ENCODE data around the gene ING5.
"Not testable (repeated sequence)": the region's sequence is repeated elsewhere in the genome, so short reads cannot be mapped to it uniquely, and the experiment has no call there.

The ING5 gene

DNA sequence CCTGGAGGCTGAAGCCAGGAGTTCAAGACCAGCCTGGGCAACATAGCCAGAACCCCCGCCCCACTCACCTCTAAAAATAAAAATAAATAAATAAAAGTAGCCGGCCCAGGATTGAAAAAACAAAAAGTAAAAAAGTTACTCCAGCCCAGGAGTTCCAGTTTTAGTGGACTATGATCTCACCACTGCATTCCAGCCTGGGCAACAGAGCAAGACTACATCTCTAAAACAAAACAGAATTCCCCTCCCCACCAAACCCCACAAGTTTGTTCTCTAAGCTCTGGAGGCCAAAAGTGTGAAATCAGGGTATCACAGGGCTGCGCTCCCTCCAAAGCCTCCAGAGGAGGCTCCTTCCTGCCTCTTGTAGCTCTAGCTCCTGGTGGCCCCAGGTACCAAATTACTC is 34.3 kb downstream of the ING5 start:
- in situ Hi-C loops (cut with HindIII; ENCODE audit: low sequenced_read_pairs): no loop called here

DNA sequence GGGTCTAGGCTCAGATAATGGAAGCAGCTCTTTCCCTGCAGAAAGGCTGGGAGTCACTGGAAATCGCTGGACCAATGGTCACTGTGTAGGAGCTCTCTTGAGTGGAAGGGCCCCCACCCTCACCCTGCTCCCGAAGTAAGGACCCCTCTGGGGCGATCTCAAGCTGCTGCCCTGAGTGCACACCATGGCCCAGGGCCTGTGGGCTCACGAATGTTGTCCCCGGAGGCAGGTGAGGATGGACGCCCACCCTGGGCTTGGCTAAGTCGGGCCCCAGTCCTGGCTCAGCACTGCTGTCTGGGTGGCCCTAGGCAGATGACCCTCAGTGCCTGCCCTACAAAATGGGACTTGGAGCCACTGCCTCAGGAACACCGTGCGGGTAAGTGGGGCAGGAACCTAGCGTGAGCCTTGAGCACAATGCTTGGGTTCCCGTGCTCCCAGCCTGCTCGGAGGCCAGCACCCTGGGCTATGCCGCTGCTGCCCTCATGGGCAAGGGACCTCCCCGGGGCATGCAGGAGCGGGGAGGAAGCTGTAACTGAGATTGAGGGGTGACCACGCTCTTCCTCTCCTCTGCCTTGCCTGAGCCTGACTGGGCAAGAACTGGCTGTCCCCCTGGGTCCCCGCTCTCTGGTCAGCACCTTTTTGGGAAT is 36.3 kb downstream of the ING5 start:
- in situ Hi-C loops (cut with HindIII; ENCODE audit: low sequenced_read_pairs): no loop called here

DNA sequence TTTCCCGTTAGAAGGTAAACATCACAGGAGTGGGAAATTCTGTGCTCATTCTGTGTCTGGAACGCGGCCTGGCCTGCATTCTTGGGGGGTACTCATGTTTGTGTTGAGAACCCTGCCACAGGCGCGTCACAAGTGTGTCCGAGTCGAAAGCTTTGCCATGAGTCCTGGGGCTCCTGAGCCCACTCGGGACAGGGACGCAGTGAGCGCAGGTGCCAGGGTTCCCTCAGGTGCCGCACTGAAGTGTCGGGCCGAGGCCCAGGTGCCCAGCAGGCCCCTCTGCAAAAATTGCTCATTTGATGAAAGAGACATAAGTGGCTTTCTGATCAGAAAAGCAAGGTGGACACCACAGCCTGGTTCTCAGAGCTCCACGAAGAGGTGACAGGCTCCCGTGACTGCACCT is 37.3 kb downstream of the ING5 start:
- in situ Hi-C loops (cut with HindIII; ENCODE audit: low sequenced_read_pairs): no loop called here

DNA sequence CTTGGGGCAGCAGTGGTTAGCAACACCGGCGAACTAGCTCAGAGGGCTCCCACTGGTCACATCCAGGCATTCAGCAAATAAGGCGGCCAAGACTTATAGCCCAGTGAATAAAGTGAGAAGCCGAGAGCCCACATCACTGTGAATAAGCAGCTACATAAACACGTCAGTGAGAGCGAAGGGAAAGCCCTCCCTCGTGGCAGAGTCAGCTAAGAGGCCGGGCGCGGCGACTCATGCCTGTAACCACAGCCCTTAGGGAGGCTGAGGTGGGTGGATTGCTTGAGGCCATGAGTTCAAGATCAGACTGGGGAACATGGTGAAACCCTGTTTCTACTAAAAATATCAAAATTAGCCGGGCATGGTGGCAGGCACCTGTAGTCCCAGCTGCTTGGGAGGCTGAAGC is 37.8 kb downstream of the ING5 start:
- in situ Hi-C loops (cut with HindIII; ENCODE audit: low sequenced_read_pairs): no loop called here

DNA sequence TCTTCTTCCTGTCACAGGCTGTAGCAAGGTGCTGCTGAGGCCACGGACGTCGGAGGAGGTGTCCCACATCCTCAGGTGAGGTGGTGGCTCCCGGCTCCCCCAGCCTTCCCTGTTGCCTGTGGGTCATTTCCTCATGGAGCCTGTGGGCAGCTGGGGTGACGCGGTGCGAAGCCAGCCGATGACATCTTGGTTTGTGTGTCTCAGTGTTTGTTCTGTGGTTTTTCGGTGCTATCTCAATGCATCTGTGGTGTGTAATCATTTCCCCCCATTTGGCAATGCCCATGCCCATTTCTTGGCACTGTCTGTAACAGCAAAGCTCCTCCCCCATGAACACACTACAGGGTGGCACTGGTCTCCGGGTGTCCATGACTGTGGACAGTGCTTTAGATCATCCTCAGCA is 39.2 kb downstream of the ING5 start:
- in situ Hi-C loops (cut with HindIII; ENCODE audit: low sequenced_read_pairs): no loop called here

DNA sequence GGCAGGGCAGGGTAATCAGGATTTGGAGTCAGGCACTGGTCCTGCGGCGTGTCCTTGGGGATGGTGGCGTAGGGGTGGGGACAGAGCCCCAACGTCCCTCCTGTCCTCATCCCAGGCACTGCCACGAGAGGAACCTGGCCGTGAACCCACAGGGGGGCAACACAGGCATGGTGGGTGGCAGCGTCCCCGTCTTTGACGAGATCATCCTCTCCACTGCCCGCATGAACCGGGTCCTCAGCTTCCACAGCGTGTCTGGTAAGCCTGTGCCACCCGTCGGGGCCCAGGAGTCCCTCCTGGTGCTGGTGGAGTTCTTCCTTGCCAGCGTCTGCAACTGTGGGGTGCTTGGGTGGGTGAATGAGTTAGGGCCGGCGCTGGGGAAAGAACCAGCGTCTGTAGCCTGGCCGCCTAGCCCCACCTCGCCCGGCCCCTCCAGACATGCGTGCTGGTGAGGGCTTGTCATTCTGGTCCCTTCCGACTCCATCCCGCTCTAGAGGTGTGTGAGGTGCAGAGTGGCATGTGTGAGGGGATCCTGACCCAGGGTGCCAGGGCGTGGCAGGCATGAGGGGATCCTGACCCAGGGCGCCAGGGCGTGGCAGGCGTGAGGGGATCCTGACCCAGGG is 40.6 kb downstream of the ING5 start:
- in situ Hi-C loops (cut with HindIII; ENCODE audit: low sequenced_read_pairs): no loop called here

DNA sequence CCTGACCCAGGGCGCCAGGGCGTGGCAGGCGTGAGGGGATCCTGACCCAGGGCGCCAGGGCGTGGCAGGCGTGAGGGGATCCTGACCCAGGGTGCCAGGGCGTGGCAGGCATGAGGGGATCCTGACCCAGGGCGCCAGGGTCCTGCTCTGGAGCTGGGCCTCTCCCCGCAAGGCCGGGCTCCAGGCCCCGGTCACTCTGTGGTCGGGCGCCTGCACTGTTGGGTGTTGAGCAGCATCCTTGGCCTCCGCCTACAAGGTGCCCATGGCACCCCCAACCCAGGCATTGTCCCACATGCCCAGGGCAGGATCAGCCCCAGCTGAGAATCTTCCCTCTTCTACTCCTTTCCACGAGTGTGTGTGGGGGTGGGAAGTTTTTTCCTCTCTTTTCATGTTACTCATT is 41.2 kb downstream of the ING5 start:
- in situ Hi-C loops (cut with HindIII; ENCODE audit: low sequenced_read_pairs): not testable (repeated sequence)

DNA sequence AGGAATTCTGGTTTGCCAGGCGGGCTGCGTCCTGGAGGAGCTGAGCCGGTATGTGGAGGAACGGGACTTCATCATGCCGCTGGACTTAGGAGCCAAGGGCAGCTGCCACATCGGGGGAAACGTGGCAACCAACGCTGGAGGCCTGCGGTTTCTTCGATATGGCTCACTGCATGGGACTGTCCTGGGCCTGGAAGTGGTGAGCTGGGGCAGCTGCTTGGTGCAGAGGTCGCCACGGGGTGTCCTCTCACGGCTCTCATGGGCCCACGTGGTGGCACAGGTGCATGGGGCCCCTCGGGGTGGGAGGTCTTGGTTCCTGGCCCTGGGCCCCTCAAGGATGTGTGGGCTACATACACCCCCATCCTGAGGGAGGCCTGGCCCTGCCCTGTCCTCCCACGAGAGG is 41.8 kb downstream of the ING5 start:
- in situ Hi-C loops (cut with HindIII; ENCODE audit: low sequenced_read_pairs): no loop called here

DNA sequence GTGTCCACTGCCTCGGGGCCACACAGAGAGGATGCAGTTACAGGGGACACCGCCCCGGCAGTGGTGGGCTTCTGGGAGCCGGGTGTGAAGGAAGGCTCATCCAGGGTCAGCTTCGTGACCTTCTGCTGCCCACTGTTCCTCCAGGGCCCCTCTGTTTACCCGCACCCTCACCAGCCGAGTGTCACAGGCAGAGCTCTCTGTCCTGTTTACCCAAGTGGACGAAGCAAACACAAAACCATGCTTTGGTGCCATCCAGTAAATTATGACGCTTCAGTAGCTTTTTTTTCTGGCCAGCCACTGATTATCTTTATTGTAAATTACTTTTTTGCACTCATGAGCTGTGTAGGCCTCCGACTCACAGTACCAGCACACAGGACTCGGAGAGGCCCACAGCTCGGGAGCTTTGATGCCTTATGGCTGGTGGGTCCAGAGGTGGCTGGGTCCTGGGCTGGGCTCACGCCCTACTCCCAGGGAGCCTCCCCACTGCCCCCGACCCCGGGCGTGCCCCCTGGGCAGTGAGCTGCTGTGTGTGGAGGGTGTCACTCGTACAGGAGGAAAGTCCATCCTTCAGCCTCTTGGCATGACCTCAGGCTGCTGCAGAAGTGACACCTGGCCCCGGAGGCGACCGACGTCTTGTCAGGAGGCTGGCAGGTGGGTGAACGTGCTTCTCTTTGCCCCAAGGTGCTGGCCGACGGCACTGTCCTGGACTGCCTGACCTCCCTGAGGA is 42.4 kb downstream of the ING5 start:
- in situ Hi-C loops (cut with HindIII; ENCODE audit: low sequenced_read_pairs): no loop called here

DNA sequence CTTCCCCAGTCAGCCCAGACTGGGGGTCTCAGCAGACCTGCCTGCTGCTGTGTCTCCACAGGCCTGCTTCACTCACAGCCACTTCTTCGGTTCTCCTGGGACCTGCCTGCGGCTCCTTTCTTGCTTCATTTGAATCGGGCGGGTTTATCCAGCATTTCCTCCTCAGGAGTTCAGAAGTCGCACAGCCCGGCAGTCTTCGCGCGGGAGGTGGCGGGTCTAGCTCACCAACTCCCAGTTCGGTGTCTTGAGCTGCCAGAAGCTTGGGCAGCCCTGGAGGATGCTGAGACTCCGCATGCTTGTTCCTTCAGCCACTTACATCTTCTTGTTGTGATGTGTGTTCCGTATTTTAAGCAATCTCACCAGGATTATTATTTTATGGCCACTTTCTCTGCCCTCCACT is 43.4 kb downstream of the ING5 start:
- in situ Hi-C loops (cut with HindIII; ENCODE audit: low sequenced_read_pairs): no loop called here

DNA sequence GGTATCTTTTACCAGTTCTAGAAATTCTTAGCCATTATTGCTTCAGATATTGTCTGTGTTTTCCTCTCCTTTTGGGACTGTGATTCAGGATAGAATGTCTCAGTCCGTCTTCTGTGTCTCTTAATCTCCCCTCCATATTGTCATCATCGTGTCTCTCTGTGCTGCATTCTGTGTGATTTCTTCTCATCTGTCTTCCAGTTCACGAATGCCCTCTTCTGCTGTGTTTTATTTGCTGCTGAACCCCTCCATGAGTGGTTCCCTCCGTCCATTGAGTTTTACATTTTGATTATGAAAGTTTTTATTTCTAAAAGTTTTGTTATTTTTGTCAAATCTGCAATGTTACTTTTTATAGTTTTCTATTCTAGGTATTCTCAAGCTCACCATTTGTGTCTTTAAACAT is 44.2 kb downstream of the ING5 start:
- in situ Hi-C loops (cut with HindIII; ENCODE audit: low sequenced_read_pairs): no loop called here

DNA sequence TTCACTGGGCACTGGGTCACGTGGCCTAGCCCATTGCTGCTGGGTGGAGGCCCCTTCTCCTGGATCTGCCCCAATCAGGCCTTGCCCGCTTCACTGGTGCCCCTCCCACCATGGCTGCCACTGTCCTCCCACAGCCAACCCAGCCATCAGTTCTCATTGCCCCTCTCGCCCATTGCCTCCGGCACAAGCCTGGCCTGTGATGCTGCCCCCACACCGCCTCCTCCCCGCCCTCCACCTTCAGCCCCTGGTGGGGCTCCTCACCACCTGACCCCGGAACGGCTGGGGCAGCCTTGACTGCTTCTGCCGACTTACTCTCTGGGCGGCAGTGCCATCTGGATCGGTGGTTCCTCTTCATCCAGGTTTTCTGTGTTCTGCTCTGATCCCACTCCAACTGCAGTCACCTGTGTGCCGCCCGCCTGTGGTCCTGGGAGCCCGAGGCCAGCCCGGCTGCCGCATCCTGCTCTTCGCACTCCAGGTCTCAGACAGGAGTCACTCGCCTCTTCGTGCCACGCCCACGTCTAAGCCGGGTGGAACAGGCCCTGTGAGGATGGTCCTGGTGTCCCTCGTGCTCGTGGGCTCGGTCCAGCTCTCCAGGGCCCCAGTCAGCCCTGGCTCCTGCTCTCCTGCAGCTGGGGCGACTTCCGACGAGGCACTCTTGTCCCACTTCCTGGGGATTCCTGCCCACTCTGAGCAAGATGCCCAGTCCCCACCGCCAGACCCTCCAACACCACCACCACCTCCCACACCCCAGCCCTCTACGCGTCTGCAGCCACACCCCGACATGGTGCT is 46.8 kb downstream of the ING5 start:
- in situ Hi-C loops (cut with HindIII; ENCODE audit: low sequenced_read_pairs): no loop called here

DNA sequence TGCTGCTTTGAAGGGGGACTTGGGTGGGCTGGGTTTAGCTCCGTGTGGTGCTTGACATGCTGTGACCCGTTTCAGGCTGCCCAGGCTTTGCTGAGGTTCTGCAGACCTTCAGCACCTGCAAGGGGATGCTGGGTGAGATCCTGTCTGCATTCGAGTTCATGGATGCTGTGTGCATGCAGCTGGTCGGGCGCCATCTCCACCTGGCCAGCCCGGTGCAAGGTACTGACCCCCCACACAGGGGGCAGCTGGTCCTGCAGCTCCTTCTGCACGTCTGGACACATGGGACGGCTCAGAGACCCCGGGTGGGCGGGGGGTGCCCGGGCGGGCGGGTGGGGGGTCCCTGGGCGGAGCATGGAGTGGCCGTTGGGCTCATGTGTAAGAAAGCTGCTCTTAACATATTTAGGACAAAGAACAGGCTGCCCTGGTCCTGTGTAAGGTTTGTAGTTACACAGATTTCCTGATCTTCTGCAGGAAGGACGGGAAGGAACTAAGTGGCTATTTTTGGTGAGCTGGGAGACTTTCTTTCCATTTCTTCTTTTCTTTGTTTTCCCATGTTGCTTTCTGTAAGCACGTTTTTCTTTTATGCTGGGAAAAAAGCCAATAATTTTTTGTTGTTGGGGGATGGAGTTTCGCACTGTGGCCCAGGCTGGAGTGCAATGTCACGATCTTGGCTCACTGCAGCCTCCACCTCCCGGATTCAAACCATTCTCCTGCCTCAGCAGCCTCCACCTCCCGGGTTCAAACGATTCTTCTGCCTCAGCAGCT is 48.4 kb downstream of the ING5 start:
- in situ Hi-C loops (cut with HindIII; ENCODE audit: low sequenced_read_pairs): no loop called here

DNA sequence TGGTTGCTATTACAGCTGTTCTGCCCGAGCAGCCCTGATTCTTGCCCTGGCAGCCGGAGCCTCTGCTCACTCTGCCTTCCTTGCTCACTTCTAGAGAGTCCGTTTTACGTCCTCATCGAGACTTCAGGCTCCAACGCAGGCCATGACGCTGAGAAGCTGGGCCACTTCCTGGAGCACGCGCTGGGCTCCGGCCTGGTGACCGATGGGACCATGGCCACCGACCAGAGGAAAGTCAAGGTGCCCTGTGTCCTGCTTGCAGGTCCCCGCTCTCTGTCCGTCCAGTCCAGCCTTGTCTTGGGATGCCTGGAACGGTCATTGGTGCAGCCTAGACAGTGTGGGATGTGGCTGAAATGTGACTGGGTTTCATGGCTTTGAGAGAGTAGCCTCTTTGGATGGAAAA is 49.3 kb downstream of the ING5 start:
- in situ Hi-C loops (cut with HindIII; ENCODE audit: low sequenced_read_pairs): no loop called here

DNA sequence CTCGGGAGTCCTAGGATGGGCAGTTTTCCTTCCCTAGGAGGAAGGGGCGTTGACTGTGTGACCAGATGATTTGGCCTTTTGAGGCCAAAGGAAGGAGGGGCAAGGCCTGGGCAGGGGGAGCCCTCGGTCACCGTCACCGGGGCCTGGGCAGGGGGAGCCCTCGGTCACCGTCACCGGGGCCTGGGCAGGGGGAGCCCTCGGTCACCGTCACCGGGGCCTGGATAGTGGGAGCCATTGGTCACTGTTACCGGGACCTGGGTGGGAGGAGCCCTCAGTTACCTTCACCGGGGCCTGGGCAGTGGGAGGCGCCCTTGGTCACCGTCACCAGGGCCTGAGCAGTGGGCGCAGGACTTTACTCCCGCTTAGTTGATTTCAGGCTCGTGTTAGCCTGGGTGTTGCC is 49.9 kb downstream of the ING5 start:
- in situ Hi-C loops (cut with HindIII; ENCODE audit: low sequenced_read_pairs): no loop called here

DNA sequence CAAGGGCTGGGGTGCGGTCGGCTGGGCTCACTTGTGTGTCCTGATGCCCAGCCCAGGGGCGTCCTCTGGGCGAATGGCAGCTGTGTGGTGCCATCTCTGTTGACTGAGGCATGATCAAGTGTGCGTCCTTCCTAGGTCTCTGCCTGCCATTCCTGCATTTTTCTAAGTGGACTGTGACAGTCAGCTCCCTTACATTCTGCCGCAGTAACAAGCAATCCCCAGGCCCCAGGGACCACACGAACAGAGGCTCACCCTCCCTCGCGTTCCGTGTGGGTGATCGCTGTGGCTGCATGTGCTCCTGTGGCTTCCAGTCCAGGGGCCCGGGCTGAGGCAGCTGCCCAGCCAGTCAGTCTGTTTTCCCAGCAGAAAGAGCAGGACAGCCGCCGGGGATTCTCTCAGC is 50.4 kb downstream of the ING5 start:
- in situ Hi-C loops (cut with HindIII; ENCODE audit: low sequenced_read_pairs): no loop called here

DNA sequence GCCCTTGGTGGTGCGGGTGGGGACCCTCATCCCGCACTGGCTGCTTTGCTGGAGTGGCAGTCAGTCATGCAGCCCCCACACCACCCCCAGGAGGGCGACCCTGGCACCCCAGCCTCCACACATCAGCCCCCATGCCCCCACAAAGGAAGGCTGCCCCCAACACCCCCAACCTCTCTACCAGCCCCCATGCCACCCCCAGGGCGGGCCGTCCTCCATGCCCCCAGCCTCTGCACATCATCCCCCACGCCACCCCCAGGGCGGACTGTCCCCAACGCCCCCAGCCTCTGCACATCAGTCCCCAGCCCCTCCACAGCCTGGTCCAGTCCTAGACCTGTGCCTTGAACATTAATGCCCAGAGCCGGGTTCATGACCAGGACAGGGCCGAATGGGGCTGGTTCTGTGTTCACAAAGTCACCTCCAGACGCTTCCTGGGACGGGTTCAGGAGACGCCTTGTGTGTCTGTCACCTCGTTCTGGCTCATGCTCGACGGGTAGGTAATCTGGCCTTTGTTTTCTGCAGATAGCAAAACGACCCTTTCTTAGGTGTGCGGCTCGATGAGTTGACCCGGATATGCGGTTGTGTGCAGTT is 50.9 kb downstream of the ING5 start:
- in situ Hi-C loops (cut with HindIII; ENCODE audit: low sequenced_read_pairs): no loop called here

DNA sequence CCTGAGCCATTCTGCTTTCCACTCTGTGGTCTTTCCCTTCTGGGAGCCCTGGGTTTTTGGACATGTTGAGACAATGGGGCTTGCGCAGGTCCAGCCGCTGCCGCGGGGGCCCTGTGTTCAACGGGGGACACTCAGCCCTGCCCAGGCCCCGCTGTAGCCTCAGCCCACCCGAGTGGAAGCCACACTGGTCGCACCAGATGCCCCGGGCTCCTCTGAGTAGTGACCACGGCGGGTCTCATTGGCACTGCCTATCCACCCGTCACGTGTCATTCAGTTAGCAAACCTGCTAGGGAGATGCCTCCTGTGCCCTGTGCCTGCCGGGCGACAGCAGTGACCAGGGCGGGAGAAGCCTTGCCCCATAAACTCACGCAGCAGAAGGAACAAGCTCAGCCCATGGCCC is 51.7 kb downstream of the ING5 start:
- in situ Hi-C loops (cut with HindIII; ENCODE audit: low sequenced_read_pairs): no loop called here

DNA sequence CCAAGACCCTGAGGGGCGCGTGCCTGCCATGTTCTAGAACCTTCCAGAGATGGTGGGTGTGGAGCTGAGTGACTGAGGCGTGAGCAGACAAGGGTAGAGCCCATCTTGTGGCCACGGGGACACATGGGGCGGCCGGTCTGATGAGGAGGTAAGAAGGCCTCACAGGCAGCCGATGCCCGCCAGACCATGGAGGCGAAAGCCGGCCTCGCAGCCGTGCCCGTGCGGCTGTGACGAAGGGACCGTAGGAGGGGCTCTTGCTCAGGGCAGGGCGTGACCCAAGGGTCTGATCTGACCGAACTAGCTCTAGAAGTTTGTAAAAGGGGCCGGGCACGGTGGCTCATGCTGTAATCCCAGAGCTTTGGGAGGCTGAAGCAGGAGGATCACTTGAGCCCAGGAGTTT is 52.2 kb downstream of the ING5 start:
- in situ Hi-C loops (cut with HindIII; ENCODE audit: low sequenced_read_pairs): no loop called here

DNA sequence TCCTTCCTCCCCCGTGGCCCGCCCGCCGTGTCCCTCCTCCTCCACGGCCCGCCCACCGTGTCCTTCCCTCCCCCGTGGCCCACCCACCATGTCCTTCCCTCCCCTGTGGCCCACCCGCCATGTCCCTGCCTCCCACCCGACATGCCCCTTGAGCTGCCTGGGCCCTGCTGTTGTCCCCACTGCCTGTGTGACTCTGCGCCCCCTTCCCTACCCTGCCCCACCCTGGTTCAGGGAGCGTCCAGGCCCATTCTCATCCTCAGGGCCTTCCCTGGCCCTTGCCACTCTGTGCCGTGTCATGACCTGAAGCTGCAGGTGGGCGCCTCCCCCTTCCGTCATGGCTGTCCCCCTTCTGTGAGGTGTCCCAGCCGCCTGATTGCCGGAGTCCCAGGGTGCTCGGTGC is 53.3 kb downstream of the ING5 start:
- in situ Hi-C loops (cut with HindIII; ENCODE audit: low sequenced_read_pairs): no loop called here

DNA sequence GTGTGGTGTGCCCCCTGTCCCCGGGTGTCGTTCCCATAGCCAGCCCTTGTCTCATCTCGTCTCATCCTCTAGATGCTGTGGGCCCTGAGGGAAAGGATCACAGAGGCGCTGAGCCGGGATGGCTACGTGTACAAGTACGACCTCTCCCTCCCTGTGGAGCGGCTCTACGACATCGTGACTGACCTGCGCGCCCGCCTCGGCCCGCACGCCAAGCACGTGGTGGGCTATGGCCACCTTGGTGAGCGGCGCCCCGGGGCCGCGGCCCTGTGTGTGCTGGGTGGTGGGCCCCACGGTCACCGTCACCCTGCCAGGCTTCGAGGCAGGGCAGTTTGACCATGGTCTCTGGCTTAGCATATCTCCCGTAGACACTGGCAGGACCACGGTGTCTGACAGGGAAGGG is 53.9 kb downstream of the ING5 start:
- in situ Hi-C loops (cut with HindIII; ENCODE audit: low sequenced_read_pairs): no loop called here

All from DLD1 (cell line).